Measurements from ENCODE around the gene SMC6.
A peak's percentile ranks its signal among the peaks of the same experiment; 100 is the strongest.

The SMC6 gene

DNA sequence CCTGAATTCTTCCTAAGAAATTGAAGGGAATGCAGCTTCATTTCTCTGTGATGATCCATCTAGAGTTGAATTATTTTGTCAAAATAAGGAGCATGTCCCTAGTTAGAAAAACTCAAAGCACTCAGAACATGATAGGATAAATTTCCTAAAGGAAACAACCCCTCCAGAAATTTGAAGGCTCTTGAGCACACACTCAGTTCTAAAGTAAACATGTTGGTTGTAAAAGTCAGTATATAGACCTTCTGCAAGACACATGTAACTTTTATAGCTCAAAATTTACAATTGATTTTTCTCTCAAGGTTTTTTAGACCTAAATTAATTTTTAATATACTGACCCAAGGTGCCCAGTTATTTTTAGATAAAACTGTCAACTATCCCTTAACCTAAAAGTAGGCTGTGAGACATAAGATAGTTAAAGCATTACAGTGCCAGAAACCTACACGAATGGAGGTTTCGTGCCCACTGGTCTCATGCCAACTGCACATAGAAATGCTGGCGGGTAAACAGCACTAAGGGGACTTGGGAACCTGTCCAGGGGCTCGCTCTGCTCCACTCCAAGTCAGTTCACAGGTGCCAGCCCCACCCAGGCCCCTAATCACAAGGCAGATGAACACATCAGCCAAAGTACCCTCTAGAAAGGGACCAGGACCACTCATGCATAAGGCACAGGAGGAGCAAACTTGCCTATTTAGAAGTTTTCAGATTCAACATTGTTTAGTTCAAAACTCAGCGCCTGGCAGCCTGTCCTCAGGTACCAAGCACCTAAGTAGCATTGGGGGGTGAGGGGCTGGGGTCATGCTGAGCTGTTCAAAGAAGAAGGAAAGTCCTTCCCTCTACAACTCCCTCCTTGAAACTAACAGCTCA, 106.5 kb downstream of the SMC6 start:
- DNase-seq, result no peak

DNA sequence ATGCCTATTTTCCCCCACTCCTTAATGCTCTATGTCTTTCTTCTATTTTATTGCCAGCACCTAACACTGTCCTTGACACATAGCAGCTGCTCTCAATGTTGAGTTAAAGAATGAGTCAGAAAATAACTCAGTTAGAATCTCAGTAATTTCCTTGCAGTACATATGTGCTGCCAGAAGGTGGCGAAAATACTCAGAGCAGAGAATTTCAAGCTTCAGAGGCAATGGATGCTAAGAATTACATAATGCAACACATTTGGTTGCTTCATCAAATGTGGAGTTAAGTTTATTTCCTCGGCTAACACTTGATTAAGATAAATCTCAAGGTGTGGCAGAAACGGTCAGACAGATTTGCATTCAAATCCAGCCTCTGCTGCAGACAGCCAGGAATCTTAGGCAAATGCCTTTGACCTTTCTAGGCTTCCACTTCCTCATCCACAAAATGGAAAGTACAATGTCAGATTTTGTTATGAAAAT, 107.5 kb downstream of the SMC6 start:
- DNase-seq, result peak; percentile 22

DNA sequence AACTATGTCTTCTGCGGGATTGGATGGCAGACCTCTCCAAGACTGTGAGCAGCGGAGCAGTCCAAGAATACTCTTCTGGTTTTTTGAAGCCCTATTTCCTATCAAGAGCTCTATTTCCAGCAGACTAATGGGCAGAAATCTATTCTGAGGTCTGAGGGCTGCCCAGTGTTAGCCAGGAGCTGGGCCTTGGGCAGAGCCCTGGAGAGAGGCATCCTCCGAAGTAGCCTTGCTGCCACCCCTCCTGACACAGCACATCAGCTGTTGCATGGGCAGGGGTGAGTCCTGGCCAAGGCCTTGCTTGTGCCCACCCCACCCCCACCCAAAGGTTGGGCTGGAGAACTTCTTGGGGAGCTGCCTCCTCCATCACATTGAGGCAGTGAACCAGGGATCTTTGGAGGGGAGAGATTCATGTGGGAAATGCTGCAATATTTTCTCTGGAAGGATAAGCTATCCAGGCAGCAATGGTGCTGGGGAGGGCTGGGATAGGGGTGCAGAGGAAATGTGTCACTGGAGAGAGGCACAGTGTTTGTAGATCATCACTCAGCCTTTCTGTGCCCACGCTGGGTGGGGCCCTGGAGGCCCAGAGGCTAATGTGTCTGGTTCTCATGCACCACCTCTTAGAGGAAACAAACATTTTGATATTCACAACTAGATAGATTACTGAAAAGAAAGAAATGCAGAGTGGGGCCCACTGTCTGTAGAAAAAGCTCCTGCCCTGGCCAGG, 108.5 kb downstream of the SMC6 start:
- DNase-seq, result no peak

DNA sequence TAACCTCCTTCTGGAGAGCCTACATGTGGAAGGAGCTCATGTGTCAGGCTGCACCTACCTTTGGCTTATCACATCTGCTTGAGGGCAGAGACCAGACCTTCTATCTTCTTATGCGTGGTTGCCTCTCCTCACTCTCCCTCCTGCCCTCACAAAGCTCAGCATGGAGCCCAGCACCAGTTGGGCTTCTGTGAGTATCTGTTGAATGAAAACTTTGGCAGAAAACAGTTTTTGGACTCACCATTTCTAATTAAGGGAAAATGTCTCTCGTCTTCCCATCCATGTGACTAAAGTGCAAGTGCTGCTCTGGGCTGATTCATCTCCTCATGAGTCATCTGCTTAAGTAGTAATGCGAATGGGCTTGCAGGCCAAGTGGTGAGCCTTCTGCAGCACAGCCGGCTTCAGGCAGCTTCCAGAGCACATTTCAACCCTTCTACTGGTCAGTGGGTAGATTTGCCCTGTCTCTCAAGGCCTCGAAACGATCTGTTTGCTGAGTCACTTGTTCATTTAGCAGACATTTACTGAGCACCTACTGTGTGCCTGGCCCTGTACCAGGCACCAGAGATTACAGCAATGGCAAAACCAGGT, 110.5 kb downstream of the SMC6 start:
- no peak for DNase-seq

DNA sequence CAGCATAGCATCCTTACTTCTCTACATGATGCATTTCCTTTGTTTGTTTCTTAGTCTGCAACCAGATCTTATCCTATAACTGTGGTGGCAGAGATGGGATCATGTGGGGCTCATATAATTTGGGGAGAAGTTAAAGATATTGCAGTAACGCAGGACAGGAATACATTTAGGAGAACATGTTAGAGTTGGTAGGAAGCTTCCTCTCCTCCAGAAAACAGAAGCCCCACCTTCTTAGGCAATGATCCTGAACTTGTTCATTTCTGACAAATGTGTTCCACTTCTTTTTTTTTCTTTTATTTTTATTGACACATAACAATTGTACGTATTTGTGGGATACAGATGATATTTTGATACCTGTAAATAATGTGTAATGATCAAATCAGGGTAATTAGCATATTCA, 113.2 kb downstream of the SMC6 start:
- DNase-seq, result no peak

DNA sequence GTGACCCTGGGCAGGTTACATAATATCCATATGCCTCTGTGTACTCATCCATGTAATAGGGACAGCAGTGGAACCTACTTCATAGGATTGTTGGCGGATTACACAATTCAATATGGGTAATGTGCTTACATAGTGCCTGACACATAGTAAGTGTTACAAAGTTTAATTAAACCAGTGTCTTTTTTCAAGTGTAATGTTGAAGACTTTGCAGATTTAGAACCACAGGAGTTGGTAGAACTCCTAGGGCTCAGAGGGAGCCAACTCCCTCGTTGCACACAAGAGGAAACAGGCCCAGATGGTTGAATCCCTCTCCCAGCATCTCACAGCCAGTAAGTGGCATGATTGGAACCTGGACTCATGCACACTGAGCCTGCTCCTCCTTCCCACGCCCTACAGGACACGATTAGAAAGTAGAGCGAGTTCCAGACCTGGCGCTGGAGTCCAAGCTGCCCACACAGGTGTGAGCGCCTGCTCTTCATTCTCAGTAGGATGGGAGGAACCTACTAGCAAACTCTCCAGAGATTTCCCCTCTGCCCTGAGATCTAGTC, 115.3 kb downstream of the SMC6 start:
- DNase-seq, result no peak

DNA sequence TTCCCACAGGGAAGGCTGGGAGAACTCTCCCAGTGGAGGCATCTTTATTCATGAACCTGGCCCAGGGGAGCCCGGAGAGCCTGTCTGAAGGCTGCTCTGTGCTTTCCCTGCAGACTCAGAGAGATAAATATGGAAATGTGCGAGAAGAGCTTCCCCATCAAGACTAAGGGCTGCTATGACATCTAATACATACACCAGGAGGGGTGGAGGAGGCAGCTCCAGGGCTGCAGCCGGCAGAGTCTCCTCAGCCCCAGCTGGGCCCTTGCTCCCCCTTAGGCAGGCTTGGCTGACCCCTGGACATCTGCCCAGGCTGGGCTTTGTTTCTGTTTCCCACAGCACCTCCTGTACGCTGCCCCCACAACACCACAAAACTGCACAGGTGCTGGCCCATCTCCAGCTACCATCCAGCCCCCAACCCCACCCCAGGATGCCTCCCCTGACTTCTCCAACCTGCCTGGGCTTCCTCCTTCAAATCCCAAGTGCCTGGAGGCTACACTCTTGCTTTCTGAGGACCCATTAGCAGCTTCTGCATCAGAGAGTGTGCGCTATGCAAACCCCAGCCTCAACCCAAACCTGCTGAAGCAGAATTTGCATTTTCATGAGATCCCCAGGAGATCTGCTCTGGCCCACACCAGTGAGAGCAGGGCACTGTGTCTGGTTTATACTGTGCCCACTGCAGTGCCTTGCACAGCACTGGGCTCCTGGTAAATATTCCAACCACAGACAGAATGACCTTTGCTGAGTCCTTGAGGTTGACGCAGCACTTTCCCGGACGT, 116.3 kb downstream of the SMC6 start:
- DNase-seq, result no peak

DNA sequence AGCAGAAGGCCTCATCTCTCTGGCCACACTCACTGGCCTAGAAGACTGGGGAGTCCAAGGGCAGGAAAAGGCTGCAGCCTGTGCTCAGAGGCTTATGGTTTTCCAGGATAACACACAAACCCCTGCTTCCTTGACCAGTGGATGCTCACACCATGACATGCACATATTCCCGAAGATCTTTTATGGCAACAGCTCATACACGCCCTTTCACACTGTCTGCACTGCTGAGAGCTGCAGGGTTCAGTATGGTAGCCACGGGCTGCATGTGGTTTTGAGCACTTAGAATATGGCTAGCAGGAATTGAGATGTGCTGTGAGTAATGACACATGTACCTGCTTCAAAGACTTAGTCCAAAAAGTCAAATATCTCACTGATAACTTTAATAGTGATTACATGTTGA, 117.4 kb downstream of the SMC6 start:
- DNase-seq, result no peak

DNA sequence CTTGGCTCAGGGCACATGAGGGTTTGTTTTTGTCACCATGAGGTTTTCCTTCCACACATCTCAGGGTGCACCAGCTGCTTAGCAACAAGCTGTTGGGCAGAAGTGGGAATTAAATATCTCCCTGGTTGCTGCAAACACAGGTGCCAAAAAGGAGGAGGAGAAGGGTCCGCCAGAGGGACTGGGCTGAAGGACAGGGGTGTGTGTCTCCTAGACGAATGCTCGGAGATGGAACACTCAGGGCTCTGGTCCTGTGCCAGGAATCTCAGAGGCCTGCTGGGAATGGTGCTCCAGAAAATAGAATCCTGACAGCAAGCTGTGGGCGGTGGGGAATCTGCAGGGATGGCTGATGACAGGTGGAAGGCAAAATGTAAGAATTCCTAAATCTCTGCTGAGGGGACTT, 118.6 kb downstream of the SMC6 start:
- no peak for DNase-seq

DNA sequence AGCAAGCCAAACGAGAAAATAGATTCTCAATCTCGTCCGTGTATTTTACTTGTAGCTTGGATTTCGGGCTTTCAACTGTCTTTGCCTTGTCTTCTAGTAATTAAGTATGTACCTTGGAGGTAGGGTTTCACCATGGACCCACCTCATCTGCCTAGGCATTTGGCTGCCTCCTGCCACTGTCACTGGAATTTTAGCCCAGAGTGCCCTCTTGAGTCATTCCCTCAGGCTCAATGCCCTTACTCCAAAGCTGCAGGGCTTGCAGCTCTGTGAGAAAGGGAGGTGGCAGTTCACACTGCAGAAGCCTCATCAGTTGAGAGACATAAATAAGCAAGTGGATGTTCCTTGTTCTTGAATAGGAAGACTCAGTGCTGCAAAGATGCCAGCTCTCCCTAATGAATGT, 123.5 kb downstream of the SMC6 start:
- DNase-seq, result no peak

DNA sequence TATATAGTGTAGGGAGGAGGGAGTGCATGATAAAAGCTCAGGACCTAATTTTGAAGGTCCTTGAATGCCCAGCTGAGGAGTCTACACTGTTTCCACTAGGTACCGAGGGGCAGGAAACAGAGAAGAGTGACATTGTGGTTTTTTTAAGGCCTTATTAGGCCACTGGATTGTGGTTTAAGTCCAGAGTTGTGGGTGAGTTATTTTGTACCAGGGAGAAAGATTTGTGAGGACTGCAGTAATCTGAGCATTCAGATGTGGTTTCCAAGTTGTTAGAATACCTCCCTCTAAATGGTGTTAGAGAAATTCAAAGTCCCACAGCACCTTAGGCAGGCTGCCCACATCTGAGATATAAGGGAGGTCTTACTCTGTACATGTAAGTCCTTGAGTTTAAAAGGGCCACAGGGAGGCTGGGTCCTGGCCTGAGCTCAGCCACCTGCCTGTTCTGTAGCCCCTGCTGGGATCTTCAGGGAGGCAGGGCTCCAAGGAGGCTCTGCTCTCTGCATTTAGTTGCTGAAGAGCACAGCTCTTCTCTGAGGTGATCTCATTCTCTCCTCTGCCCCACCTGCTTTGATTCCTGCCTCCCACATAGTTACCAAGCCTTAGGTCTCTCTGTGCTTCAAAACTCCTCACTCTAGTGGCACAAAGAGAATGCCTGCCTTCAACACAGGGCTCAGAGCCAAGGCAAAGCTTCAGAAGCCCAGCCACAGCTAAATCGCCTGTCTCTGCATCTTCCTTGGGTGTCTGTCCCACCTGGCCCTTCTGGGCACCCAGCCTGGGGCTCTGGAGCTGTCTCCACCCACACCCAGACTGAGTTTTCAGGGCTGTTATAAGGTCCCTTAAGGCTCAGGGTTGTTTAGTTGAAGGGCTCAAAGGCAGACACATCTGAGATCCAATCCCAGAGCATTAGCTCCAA, 125.0 kb downstream of the SMC6 start:
- DNase-seq, result no peak

DNA sequence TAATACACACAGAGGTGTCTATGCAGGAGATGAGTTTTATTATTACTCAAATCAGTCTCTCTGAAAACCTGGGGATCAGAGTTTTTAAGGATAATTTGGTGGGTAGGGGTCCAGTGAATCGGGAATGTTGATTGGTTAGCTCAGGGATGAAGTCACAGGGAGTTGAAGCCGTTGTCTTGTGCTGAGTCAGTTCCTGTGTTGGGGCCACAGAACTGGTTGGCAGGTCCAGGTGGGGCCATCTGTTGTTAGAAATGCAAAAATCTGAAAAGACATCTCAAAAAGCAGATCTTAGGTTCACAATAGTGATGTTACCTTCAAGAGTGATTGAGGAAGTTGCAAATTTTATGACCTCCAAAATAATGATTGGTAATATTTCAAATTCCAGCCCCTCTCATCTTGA, 126.2 kb downstream of the SMC6 start:
- no peak for DNase-seq

DNA sequence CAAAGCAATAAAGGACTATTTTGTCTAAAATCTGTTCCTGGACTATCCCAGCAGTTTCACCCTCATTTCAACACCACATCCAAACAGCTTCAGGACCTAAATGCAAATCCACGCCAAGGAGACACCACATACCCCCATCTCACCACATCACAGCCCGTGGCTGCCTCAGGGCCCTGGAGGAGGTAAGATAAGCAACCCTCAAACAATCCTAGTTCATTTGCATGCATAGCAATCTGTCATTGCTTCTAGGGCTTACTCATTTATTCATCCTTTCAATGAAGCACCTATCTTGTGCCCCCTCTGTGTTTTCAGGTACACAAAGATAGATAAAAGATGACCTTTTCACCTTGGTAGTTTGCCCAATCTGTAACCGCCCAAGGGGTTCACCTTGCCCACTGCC, 126.6 kb downstream of the SMC6 start:
- DNase-seq, result no peak

DNA sequence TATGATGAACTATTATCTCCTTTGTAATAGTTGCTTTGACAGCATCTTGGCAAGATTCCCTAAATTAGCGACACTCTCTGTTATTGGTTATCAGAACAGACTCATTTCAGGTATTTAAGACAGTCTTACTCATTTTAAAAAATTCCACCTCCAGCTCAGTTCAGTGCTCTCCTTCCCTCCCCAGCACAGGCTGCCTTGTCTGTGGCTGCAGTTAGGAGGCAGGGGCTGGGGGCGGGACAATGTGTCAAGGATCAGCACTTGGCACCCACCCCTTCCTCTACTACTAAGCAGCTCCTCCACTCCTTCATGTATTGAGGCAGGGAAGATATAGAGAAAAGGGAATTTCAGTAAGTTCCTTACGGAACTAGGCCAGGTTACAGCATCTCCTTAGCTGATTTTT, 128.2 kb downstream of the SMC6 start:
- DNase-seq, result no peak

DNA sequence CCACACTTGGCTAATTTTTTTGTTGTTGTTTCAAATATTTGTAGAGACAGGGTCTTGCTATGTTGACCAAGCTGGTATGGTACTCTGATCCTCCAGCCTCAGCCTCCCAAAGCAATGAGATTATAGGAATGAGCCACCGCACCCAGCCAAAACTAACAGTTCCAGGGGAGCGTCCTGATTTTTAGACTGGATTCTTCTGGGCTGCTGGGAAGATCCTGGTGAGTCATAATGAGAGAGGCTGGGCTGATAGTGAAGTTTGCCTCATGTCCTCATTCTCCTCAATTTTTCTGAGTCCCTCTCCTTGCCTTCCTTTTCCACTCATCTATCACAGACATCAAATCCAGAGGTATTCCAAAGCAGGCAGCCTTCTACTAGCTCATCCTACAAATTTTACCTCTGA, 131.8 kb downstream of the SMC6 start:
- DNase-seq, result no peak

DNA sequence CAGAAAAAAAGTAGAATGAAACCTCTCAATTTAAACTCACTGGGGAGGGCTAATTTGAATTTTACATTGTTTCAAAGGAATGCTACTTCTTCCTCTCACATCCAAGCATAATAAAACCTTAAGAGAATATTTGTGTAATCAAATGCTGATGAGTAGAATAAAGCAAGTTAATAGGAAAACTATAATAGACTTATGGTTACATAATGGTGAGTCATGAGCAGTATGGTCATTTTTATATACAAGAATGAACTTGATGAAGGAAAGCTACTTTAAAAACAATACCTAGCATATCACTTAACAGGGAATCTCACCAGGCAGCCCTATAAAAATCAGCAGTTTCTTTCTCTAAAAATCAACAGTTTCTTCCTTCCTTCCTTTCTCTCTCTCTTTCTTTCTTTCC, 132.8 kb downstream of the SMC6 start:
- DNase-seq, result no peak

DNA sequence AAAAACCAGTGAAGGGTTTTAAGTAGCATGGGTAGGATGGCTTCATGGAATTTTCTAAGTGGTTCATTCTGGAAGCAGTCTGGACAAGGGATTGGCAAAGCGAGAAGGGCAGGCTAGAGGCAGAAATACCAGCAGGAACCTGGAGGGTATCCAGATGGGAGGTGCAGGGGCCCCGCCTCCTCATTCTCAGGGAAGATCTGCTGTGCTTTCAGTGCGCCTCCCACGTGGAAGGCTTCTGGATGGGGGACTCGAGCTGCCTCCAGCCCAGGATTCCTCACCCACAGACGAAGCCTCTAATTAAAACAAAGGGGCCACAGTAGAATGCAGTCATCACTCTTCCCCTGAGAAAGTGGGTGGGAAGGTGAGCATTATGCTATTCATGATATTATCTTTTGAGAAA, 133.3 kb downstream of the SMC6 start:
- DNase-seq, result no peak

DNA sequence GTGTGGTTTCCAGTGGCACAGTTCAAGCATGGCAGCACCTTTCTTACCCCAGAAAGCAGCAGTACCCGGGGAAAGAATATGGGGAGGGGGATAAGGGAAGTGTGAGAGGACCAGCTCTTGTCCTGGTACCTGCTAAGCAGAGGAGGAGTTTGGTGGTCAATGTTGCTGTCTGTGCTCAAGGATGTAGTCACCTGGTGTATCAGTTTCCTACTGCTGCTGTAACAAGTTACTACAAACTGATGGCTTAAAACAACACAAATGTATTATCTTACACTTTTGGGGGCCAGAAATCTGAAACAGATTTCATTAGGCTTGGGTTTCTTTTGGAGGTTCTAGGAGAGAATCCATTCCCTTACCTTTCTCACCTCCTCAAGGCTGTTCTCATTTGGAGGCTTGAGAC, 135.7 kb downstream of the SMC6 start:
- no peak for DNase-seq

DNA sequence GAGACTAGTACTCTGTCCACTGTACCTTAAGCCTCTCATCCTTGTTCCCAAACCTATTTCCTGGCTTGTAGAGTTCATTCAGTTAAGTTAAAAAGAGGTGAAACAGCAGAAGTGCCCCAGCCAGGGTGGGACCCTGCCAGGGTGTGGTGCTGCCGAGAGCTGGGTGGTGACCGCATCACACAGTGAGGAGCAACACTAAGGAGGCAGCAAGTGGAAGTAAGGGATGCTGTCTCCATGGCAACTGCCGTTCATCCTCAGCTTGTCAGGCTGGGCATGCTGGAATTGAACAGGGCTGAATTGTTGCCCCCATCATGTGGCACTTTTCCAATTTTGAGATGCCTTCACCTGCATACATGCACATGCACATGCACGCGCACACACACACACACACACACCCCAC, 136.1 kb downstream of the SMC6 start:
- DNase-seq, result no peak

DNA sequence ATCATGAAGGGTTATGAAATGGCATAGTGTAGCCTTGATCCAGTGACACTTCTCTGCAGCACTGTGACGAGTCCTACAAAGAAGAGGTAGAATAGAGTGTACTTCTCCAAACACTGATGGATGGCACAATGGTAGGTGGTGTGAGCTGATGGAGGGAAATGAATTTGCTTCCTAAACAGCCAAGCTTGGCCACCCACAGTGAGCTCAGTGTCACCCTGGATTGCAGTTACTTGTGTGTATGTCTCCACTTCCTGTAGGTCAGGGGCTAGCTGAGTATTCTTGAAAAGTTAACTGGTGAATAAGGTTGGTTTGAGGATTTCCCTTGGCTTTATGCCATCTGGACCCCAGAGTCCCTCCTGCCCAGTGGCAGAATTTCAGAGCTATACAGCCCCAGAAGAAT, 137.2 kb downstream of the SMC6 start:
- DNase-seq, result no peak

DNA sequence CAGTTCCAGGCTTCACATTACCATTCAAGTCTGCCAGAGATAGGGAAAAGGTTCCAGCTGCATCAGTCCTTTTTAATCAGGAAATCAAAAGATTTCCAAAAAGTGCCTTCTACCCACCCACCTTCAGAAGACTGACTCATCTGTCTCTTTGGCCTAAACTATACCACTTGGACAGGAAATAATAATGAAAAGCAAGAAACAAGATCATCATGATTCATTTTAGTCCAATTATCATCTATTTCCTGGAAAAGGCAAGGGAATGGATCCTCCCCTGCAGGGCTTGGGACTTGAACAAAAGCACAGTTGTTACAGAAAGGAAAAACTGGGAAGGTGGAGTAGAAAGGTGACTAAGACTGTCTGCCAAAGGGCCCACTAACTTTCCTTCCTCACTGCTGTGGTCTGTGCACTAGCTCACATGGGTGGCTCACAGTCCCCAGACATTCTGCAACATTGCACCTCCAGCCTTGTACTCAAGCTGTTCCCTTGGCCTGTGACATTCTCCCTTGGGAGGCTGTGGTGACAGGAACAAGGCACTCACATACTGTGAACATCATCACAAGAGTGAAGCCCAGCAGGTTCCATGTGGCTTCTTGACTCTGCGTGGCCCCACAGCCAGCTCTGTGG, 137.8 kb downstream of the SMC6 start:
- DNase-seq, result no peak

All from NCI-H146 (cell line).